GM12892 (cell line): Measurements from ENCODE around the gene KIF20B.

Experiments
- POLR2A ChIP-seq: IDR thresholded peaks from 2 replicates; pipeline ENCODE4 v1.6.1; 2011; ENCODE audit warnings: low read depth, low read length, control low read depth
- POLR2AphosphoS5 ChIP-seq: IDR thresholded peaks from 2 replicates; pipeline ENCODE4 v1.6.1; 2011; ENCODE audit warnings: low read depth, low read length, control low read depth

GRCh38 chr10:89655722-89656121 is 45.7 kb upstream of the KIF20B start:
- no peak for TF ChIP-seq POLR2AphosphoS5
- no peak for TF ChIP-seq POLR2A
